Esophagus muscularis mucosa (tissue), 4 donors: ENCODE results near the gene KIAA0825. TPM values are rescaled to one million over a fixed set of nuclear protein-coding genes. Genes with fewer than 3 reads are reported as not detected.

Experiments
- DNase-seq: peaks from one replicate; pipeline ENCODE4 v3.0.0-alpha.2; 2017; ENCODE audit errors: extremely low spot score
- H3K27ac ChIP-seq, 4 donors: fragments of 200-600 bp; sonication (generic); replicated peaks in 1 of 4; 1 replicate in 3 of 4; 2 replicates in 1 of 4; pipeline ENCODE4 v1.5.1; 2016 to 2019; ENCODE audit warnings: mild to moderate bottlenecking in 1 of 4
- H3K27me3 ChIP-seq, 4 donors: fragments of 200-600 bp; sonication (generic); one replicate each; pipeline versions ENCODE4 v1.5.1 to v1.6.0; 2016 to 2019
- H3K36me3 ChIP-seq, 4 donors: fragments of 200-600 bp; sonication (generic); one replicate each; pipeline ENCODE4 v1.5.1; 2016 to 2019
- H3K4me1 ChIP-seq, 4 donors: fragments of 200-600 bp; sonication (generic); one replicate each; pipeline ENCODE4 v1.5.1; 2016 to 2019
- H3K4me3 ChIP-seq, 4 donors: fragments of 200-600 bp; sonication (generic); 1 replicate in 2 of 4; 2 replicates in 2 of 4; pipeline ENCODE4 v1.5.1; 2016 to 2019; ENCODE audit warnings: mild to moderate bottlenecking in 4 of 4, moderate library complexity in 1 of 4
- H3K9me3 ChIP-seq, 4 donors: fragments of 200-600 bp; sonication (generic); 1 replicate in 3 of 4; 2 replicates in 1 of 4; pipeline ENCODE4 v1.5.1; 2016 to 2019
- CTCF ChIP-seq, 3 experiments: fragments of 200-600 bp in 2 of 3; fragments of 450-650 bp in 1 of 3; sonication (generic) in 2 of 3; IDR thresholded peaks; one replicate each; pipeline ENCODE4 v1.5.1; 2017 to 2019; ENCODE audit warnings: antibody characterized with exemption in 3 of 3, mild to moderate bottlenecking in 2 of 3, moderate library complexity in 1 of 3
- EP300 ChIP-seq: sonication (generic); formaldehyde crosslinking; IDR thresholded peaks from one replicate; pipeline ENCODE4 v1.6.1; 2017; ENCODE audit warnings: antibody characterized with exemption
- POLR2A ChIP-seq: fragments of 450-650 bp; IDR thresholded peaks from one replicate; pipeline ENCODE4 v1.6.1; 2017; ENCODE audit warnings: antibody characterized with exemption, moderate library complexity, mild to moderate bottlenecking, low read depth
- POLR2AphosphoS5 ChIP-seq, 2 donors: sonication (generic); formaldehyde crosslinking; IDR thresholded peaks; one replicate each; pipeline ENCODE4 v1.6.1; 2017; ENCODE audit warnings: antibody characterized with exemption in 2 of 2
- WGBS: methylation state at CpG from one replicate; pipeline ENCODE4 v1.1.5; 2018; 5-methylcytosine and 5-hydroxymethylcytosine counted together
- intact Hi-C: fragments of 100-400 bp; cut with DNase I; formaldehyde crosslinking; loops from one replicate; pipeline ENCODE4 v1.15.1; 2023
- total RNA-seq, 4 donors: library from RNA; depleted of rRNA; stranded (reverse); fragments of >200 nt; gene quantifications; one replicate each; pipeline versions ENCODE4 v1.1.0 to v1.2.1, GENCODE V29; 2016

The KIAA0825 gene
- total RNA-seq, 4 donors from 2014 or later = 2.3 to 4.2 (median 2.9) TPM

DNA sequence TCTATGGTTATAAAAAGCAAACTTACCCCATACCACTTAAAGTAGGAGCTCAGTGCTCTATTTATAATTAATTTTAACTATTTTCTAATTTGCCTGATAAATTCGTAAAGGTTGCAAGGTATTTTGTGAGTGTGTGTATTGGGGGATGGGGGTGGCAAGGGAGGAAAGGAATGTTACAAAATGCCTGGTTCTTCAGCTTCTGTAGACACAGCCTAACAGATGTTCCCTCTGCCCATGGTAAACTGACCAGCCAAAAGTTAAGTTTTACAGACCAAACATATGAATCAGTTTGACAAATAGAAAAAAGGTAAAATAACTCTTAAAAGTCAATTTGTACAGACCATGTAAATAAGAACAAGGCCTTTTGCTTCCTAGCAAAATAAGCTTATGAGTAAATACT is 232.6 kb downstream of the KIAA0825 start:
- no peaks in the 10 kb centered on the region for H3K27me3 ChIP-seq
- no peaks in the 10 kb centered on the region for H3K9me3 ChIP-seq
- no peak overlapping the region for H3K27ac ChIP-seq
- intact Hi-C loops = no loop called here
- H3K4me1 ChIP-seq = no peaks in the 10 kb centered on the region
- no peak for DNase-seq
- H3K4me3 ChIP-seq = no peak overlapping the region
- TF ChIP-seq POLR2AphosphoS5 (IDR thresholded peaks at IDR 0.05) (no peak), EP300 (no peak), POLR2A (no peak), CTCF (IDR thresholded peaks at IDR 0.05) (no peak)
- H3K36me3 ChIP-seq = peaks cover 0 to 4% (median 0%) of the 10 kb centered on the region in 4 donors
- 74% methylated on average over 1 of the region's 1 CpG for WGBS

GRCh38 chr5:94378062-94378461 is 240.3 kb downstream of the KIAA0825 start:
- Histone ChIP-seq H3K36me3 (peaks cover 0 to 3% (median 0%) of the 10 kb centered on the region in 4 donors), H3K4me1 (no peaks in the 10 kb centered on the region), H3K27me3 (no peaks in the 10 kb centered on the region), H3K27ac (no peak overlapping the region), H3K9me3 (no peaks in the 10 kb centered on the region), H3K4me3 (no peak overlapping the region)
- intact Hi-C loops = no loop called here
- 100% methylated on average over 1 of the region's 1 CpG for WGBS
- TF ChIP-seq EP300 (no peak), POLR2AphosphoS5 (IDR thresholded peaks at IDR 0.05) (no peak)
- DNase-seq = no peak

DNA sequence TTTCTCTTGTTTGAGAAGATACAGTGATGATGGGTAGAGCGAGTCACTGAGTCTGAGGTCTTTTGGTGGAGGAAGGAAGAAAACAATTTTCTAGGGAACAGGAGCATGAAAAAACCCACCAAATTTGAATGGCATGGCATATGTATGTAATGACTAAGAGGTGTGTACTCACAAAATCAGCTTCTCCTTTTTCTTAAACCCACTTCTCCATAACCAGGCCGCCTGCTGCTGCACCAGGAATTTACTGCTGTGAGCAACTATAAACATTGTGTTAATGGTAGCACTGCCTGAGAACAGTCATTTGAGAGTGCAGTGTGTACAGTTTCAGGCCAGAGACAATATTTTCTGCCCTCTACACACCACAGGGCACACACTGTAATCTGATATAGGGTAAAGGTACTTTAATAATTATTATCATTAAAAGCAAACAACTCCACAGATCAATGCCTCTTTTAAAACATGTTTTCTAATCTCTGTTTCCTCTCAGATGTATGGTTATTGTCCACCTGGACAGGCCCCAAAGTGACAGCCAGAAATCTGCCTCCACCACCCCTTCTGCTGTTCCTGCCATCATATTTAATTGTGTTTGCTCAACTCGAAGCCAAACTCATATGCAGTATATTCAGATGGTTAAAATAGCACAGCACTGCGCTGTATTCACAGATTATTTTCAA is 241.6 kb downstream of the KIAA0825 start:
- H3K27me3 ChIP-seq = no peaks in the 10 kb centered on the region
- WGBS = 78% methylated on average over 4 of the region's 4 CpGs
- no peaks in the 10 kb centered on the region for H3K4me1 ChIP-seq
- no peak overlapping the region for H3K27ac ChIP-seq
- no peak for TF ChIP-seq EP300
- no peak for TF ChIP-seq POLR2A
- no peak for TF ChIP-seq CTCF (IDR thresholded peaks at IDR 0.05)
- no peak for TF ChIP-seq POLR2AphosphoS5 (IDR thresholded peaks at IDR 0.05)
- no peaks in the 10 kb centered on the region for H3K9me3 ChIP-seq
- no peak for DNase-seq
- H3K36me3 ChIP-seq = no peaks in the 10 kb centered on the region
- no peak overlapping the region for H3K4me3 ChIP-seq
- intact Hi-C loops = no loop called here

- no peak overlapping the region for H3K27ac ChIP-seq
- no peaks in the 10 kb centered on the region for H3K4me1 ChIP-seq
- no peaks in the 10 kb centered on the region for H3K27me3 ChIP-seq
- no peak for DNase-seq
- no peaks in the 10 kb centered on the region for H3K9me3 ChIP-seq
- H3K36me3 ChIP-seq = no peaks in the 10 kb centered on the region
- intact Hi-C loops = no loop called here
- TF ChIP-seq POLR2A = no peak
- no peak for TF ChIP-seq POLR2AphosphoS5 (IDR thresholded peaks at IDR 0.05)
- TF ChIP-seq CTCF (IDR thresholded peaks at IDR 0.05) = no peak
- TF ChIP-seq EP300 = no peak
- no peak overlapping the region for H3K4me3 ChIP-seq
- 79% methylated on average over 2 of the region's 2 CpGs for WGBS
These were observed 242.6 kb downstream of the KIAA0825 start for GRCh38 chr5:94375801-94376200.

DNA sequence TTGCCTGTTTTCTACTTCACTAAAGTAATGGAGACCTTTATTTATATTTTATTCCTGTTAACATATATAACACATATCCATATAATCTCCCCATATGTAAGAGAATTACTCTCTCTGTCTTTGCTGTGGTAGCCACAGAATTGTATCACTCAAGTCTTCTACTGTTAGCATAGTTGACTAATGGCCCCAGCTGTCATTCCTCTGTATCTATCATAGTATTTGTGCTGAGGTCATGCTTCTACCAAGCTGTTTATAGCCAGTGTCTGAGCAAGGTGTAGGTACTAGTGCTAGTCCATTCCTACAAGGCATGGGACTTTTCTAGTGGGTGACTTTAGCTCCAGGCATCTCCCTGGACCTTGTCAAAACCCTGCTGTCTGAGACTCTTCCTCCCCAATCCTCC is 244.1 kb downstream of the KIAA0825 start:
- no peaks in the 10 kb centered on the region for H3K4me1 ChIP-seq
- no peak overlapping the region for H3K27ac ChIP-seq
- no peaks in the 10 kb centered on the region for H3K27me3 ChIP-seq
- TF ChIP-seq CTCF (IDR thresholded peaks at IDR 0.05) = no peak
- TF ChIP-seq POLR2A = no peak
- H3K4me3 ChIP-seq = no peak overlapping the region
- H3K9me3 ChIP-seq = no peaks in the 10 kb centered on the region
- intact Hi-C loops = no loop called here
- no peak for DNase-seq
- no peaks in the 10 kb centered on the region for H3K36me3 ChIP-seq
